Left renal pelvis (tissue), 4 donors: ENCODE results near the gene DCLRE1B. TPM values are rescaled to one million over a fixed set of nuclear protein-coding genes. Genes with fewer than 3 reads are reported as not detected.

Source experiments
- DNase-seq, 4 donors: peaks; one replicate each; pipeline ENCODE4 v3.0.0-alpha.2; 2013; ENCODE audit warnings: low read depth in 4 of 4, low spot score in 3 of 4
- polyA plus RNA-seq, 4 donors: library from polyadenylated mRNA; unstranded; fragments of 120-200 nt; gene quantifications; one replicate each; pipeline ENCODE4 v1.2.1, GENCODE V29; 2013; ENCODE audit not compliant: insufficient read length in 4 of 4

The DCLRE1B gene
- polyA plus RNA-seq, 4 donors = 9.6 to 13.9 (median 11.8) TPM

DNA sequence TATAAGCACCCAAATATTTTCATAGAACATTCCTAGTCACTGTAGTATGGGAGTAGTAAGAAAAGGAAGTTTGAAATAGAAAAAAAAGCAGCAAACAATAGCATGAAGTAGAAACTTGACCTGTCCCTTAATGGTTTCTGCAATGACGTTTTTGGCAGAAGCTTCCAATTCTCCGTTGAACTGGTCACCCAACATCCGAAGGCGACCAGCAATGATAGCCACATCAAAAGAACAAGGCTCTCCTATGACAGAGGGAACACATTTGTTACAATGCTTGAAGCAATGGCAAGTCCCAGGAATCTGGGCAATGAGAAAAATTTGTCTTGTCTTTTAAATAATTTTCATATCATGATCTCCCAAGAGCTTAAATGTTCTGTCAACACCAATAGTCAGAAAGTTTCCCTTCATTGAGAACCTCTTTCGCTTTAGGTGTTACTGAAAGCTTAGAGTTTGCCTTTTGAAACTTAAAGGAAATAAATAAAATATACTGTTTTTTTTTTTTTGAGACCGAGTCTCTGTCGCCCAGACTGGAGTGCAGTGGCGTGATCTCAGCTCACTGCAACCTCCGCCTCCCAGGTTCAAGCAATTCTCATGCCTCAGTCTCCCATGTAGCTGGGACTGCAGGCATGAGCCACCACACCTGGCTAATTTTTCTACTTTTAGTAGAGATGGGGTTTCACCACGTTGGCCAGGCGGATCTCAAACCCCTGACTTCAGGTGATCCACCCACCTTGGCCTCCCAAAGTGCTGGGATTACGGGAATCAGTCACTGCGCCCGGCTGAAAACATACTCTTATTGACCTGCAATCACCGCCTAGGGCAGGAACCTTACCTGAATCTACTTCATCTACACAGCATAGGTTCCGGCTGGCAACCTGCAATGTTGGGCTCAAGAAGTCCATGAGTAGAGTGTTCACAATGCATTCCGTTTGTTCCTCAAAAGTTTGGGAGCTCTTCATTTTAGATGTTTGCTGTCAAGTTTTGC is 18.4 kb upstream of the DCLRE1B start:
- DNase-seq = no peak

DNA sequence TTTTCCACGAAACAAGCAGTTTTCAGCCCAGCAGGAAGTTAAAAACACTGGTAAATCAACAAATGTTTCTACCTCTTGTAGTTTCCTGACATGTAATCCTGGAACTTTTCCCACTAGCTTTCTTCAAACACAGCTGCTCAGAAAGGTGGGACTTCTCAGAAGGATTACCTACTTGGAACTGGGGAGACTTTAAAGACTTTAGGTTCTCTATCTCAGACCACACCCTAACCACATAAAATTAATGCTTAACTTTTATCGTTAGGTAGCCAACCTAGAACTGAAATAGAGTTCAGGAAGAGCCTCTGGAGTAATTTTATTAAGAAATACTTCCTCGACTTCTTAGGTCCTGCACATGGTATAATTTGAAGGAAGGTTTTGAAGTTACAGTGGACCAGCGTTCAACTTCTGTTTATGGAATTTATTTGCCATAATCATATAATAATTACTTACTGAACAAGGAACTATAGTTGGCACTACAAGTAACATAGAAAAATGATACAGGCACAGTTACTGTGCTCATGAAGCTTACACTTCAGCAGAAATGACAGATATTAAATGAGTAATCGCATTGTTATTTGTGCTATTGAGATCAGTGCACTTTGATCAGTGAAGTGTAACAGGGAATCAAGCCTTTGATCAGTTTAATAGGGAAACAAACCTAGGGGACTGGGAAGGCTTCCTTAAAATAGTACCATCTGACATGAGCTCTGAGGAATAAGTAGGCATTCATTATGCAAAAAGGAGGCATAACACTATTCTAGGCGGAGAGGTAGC is 17.5 kb upstream of the DCLRE1B start, which contains the start of gene BCL2L15:
Gene BCL2L15, minus strand, starts transcription at position 180 of the 774 bp plus-strand sequence. CDS start 206 bp downstream, outside the sequence.
- no peak for DNase-seq

DNA sequence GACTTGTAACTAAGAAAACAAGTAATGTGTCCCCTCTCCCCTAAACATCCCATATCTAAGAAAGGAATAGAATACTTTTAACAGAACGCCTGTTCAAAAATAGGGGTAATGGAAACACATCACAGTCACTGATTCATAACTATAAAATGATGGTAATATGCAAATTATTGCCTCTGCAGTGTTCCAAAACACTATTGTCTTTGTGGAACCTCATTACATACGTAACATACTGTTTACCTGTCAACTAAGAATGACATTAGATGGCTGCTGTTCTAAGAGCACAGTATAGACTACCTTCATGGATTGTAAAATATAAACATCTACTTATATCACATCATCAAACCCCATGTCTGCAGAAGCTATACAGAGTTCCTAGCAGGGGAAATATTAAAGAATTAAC is 14.3 kb upstream of the DCLRE1B start:
- DNase-seq = no peak

DNA sequence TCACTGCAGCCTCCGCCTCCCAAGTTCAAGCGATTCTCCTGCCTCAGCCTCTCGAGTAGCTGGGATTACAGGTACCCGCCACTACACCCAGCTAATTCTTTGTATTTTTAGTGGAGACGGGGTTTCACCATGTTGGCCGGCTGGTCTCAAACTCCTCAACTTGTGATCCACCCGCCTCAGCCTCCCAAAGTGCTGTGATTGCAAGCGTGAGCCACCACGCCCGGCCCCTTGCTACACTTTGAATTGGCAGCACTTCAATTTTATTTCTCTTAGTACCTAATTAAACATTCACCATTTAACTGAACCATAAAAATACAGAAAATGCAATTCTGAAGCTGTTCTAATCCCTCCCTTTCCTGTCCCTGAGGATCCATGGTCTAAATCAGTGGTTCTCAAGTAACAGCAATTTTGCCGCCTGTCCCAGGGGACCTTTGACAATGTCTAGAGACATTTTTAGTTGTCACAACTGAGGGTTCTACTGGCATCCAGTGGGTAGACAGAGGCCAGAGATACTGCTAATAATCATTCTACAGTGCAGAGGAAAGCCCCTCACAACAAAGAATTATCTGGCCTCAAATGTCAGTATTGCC is 13.4 kb upstream of the DCLRE1B start:
- no peak for DNase-seq

DNA sequence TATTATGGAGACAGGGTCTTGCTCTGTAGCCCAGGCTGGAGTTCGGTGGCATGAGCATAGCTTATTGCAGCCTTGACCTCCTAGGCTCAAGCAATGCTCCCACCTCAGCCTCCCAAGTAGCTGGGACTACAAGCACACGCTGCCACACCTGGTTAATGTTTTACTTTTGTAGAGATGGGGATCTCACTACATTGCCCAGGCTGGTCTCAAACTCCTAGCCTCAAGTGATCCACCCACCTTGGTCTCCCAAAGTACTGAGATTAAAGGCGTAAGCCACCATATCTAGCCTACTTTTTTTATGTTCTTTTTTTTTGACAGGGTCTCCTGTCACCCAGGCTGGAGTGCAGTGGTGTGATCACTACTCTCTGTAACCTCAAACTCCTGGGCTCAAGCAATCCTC is 11.9 kb upstream of the DCLRE1B start:
- DNase-seq = no peak

DNA sequence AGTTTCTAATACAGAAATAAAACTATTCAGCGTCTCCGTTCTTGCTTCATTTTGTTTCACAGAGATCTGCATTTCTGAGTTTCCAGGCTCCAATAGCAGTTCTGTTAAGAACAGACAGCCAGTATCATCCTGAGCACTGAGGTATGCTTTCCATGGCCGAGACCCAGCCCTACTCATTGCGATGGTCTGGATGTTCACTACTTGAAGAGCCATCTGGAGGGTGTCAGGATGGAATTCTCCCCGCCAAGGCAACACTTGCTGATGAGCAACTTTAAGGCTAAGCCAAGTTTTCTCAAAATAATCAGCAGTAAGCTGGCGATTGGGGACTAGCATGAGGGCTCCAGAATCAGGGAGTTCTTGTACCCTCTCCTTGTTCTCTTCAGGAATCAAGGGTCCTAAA is 10.0 kb upstream of the DCLRE1B start:
- DNase-seq = no peak

DNA sequence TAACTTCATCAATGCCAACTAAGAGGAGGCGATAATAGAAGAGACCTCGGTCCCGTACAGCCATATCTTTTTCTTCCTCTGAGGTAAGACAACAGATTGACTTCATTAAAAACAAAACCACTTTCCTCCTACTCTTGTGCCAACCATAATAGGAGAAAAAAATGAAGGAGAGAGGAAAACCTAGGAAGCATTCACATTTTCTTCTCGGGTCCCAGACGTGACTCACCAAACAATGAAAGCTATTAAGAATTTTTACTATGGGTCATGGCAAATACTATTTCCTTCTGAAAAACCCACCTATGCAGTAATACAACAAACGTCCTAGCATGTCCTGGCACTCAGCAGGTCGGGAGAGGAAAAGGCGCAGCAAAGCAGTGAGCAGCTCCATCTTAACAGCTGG is 9.2 kb upstream of the DCLRE1B start:
- no peak for DNase-seq

DNA sequence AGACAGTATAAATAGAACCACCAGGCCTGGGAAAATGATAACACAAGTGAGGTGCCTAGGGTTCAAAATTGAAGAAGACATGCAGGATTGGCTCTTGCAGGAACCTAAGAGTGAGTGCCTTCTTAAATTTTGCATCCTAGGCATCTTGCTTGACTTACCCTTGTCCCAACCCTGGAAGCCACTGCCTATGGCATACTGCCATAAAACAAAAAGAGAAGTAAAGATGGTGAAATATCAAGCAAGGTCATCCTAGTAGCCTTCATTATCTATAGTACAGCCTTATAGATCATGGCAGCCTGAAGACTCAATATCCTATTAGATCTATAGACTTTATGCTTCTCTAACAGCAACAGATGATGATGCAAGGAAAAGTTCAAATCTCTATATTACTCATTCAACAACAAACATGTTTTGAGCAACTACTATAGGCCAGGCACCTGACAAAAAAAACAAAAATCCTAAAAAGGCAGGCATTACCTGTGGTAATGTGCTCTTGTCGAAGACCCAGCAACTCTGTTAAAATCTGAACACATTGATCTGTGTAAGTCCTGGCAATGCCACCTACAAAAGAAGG is 6.8 kb upstream of the DCLRE1B start:
- no peak for DNase-seq

DNA sequence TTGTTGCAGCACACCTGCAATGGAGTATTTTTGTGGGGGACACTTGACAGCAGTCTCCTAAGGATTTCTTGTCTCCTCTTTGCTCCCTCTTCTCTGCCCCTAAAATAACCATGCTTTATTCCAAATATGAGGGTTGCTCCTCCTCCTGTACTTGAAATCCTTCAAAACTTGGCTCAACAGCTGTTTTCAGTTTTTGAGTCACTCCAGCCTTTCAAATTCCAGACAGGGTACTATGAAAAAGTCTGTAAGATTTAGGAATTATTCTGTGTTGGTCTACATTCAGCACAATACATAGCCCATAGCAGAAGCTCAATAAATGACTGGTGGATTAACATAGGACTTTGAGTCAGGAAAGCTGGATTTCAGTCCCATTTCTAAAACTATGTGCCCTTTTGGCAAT is 6.0 kb upstream of the DCLRE1B start:
- no peak for DNase-seq

DNA sequence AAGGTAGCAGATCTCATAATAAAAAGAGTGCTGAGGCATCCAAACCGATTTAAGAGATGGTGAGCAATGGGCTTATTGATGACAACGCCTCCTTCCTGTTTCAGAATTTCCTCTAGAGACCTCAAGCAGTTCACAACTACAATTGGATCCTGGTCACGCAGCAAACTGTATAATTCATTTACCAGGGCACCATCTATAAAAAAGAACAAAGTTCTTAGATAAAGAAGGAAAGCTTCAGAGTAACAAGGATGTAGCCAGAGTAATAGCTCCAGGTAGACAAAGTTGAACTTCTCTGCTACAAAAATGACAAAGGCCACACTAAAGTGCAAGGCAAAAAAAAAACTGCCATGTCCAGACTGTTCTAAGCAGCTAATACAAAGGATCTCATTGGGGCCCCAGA is 3.9 kb upstream of the DCLRE1B start:
- DNase-seq = no peak

DNA sequence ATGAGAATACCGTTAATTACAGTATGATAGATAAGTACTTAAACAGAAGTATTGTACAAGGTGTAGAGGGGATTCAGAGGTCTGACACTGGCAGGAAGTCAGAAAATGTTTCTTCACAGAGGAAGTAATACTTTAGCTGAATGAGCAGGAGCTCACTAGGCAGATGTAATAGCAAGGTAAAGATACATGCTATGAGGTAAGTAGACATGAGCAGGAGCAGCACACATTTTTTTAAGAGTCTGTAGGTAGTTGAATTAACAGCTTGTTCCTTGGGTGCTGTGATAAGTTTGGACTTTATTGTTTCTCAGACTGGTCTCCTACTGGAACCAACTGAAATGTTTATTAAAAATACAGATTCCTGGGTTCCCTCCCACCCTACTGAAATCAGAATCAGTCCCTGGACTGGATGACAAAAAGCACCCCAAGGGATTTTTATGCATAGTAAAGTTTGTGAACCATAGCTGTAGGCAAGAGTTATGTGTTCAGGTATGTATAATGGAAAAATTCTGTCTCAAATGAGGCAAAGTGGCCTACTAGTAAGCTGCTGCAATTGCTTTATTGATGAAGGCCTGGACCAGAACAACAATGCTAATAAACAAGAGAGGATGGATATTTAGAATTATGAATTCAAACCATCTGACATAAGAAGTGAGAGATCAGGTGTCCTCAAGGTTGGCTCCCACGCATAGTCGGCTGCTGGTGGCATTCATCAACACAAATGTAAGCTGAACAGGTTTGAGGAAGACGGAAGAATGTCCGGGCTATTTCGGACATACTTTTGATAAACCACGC is 1.4 kb upstream of the DCLRE1B start:
- DNase-seq = no peak

DNA sequence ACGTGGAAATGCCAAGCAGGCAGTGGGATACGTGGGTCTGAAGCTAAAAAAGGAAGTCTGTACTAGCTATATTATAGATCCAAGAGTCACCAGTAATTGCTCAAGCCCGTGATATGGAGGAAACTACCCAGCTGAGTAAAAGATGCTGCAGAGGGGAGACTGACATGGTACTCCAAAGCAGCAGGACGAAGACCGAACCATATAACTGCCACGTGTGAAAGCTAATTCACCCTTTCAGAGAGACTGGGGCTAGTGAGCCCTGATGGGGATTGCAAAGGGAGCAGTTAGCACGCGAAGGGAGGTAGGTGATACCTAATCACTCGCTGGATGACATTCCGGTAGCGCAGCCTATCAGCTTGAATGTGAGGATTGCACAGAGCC is 843 bp upstream of the DCLRE1B start:
- no peak for DNase-seq

DNA sequence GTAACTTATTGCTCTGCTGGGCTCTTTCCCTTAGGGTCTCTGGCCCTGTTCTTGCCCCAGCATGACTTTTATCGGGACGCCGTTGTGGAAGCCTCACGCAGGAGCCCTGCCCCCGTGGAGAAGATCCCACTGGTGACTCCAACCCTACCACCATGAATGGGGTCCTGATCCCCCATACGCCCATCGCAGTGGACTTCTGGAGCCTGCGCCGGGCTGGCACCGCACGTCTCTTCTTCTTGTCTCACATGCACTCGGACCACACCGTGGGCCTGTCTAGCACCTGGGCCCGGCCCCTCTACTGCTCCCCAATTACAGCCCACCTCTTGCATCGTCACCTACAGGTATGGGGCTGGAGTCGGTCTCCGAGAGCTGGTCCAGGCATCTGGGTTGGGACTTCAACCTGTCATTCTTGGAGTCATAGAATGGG is 322 bp downstream of the DCLRE1B start:
- peak in 1 of 4 donors; percentile 4 for DNase-seq

DNA sequence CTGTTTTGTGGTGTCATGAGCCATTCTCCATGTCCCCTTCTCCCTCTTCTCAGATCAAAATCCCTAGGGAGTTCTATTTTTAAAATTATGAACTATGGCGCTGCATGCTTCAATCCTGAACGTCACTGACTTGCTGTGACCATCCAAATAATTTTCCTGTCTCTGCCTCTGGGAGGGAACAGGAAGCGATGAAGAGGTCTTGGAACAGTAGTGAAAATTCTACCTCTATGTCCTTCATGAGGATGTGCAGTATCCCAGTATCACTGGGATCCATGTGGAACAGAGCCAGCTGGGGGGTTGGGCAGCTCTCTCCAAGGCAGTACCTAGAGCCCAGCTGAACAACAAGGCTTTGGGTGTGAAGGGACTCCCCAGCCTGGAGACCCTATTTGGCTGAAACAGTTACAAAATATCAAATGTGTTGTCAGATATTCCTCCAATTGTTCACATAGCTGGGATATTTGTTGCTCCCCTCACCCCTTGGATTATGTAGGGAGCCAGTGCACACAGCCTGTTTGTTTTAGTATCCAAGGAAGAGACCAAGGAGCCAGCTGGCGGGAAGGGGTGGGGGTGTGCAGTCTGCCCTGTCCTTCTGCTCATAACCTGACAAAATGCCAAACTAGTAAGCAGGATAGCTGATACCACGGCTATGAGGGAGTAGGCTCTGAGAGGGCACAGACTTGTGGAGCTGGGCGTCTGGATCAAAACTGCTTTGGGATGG is 7.6 kb downstream of the DCLRE1B start:
- DNase-seq = peak in 1 of 4 donors; percentile 7

DNA sequence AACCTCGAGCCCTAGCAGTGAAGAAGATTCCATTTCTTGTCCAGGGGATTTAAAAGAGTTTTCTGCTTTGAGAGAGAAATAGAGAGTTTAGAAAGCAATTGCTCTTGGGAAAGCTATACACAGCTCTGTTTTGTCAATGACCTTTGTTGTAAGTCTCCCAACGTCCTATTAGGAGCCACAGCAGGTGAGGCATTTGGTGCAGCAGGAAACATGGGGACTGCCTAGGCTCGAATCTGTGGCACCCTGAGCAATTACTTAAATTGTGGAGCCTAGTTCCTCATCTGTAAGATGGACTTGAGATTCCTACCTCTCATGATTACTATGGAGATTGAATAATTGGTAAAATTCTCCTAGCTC is 8.2 kb downstream of the DCLRE1B start:
- DNase-seq = no peak

DNA sequence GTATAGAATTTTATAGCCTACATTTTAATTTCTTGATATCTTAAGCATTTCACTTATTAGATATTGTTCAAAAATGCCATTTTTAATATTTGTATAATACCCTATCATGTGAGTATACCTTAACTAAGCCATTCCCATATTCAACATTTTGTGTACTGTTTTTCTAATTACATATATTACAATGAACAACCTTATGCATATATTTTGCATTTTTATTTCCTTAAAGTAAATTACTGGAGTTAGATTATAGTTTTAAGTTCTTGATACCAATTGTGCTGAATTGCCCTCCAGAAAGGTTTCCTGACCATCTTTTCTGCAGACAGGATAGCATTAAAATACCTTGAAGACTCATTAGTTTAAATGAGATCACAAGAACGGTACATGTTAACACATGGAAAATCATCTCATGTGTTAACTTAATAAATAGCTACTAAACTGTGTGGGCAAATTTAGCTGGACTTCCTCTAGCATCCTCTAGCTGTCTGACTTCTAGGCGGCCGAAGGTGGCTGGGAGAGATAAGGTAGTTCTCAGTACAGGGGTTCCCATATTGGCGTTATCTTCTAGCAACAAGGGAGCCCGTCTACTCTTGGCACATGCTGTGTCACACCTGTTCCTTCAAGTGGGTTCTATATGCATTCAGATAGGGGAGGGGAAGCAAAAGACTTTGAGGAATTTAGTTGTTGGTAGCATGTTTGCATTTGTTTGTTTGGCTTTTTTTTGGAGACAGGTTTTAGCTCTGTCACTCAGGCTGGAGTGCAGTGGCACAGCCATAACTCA is 8.9 kb downstream of the DCLRE1B start:
- DNase-seq = no peak

DNA sequence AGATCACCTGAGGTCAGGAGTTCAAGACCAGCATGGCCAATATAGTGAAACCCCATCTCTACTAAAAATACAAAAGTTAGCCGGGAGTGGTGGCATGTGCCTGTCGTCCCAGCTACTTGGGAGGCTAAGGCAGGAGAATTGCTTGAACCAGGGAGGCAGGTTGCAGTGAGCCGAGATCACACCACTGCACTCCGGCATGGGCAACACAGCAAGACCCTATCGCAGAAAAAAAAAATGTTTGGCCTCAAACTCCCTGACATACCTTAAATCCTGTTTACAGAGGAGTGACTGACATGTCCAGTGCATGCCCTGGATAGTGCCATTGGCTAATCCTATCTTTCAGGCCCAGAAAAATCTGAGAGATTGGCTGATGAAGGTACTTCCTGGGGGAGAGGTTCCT is 11.8 kb downstream of the DCLRE1B start:
- DNase-seq = no peak

DNA sequence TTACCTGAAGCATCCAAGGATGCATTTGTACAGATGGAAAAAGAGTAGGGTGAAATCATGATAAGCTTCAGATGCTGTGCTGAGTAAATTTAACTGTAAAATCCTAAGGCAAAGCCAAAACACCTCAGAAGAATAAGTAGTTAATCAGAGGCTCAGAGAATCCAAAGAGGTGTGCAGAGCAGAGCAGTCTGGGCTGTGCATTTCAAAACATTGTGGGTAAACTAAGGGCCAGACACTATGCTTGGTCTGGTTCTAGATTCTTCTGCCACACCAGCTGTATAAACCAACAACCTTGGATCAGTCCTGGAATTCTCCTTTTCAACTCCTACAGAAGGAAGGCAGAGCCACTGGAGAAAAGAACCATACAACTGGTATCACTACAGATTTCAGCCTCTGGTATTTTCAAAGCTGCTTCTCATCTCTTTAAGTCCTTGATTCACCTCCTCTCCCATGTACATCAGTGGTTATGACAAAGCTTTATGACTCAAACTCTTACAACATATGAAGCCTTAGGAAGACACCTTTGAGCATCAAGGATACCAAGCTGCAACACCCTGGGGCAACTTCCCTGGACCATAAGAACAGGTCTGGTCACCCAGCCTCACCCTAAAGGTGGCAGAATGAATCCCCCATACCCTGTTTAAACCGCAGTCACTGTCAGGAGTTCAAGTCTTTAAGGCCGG is 12.4 kb downstream of the DCLRE1B start:
- no peak for DNase-seq
